Activated CD4-positive, alpha-beta T cell treated with anti-CD3 and anti-CD28 coated beads for 4 hours (primary cell): ENCODE results near the gene ZNF366.

Experiments used
- DNase-seq, 2 donors: peaks; one replicate each; pipeline ENCODE4 v3.0.0-alpha.2; 2020

ZNF366 gene

GRCh38 chr5:72518001-72518683 is 10.9 kb upstream of the ZNF366 start:
- no peak for DNase-seq

GRCh38 chr5:72516916-72517315 is 9.7 kb upstream of the ZNF366 start:
- DNase-seq = no peak

GRCh38 chr5:72515211-72515610 is 8.0 kb upstream of the ZNF366 start:
- no peak for DNase-seq

- no peak for DNase-seq
These were observed 5.3 kb upstream of the ZNF366 start for GRCh38 chr5:72512593-72512860.

GRCh38 chr5:72511774-72512592 is 4.8 kb upstream of the ZNF366 start:
- no peak for DNase-seq

GRCh38 chr5:72511366-72511765 is 4.2 kb upstream of the ZNF366 start:
- DNase-seq = no peak

GRCh38 chr5:72510610-72511181 is 3.5 kb upstream of the ZNF366 start:
- no peak for DNase-seq

GRCh38 chr5:72509401-72509800 is 2.2 kb upstream of the ZNF366 start:
- DNase-seq = no peak

- no peak for DNase-seq
These were observed 1.3 kb upstream of the ZNF366 start for GRCh38 chr5:72508241-72509170.

GRCh38 chr5:72507907-72508238 is 663 bp upstream of the ZNF366 start:
- DNase-seq = no peak

- no peak for DNase-seq
These were observed 1.1 kb downstream of the ZNF366 start for GRCh38 chr5:72506158-72506549.

GRCh38 chr5:72505539-72506157 is 1.6 kb downstream of the ZNF366 start:
- no peak for DNase-seq

- DNase-seq = no peak
These were observed 2.2 kb downstream of the ZNF366 start for GRCh38 chr5:72505016-72505415.

GRCh38 chr5:72503888-72504491 is 3.2 kb downstream of the ZNF366 start:
- no peak for DNase-seq

- DNase-seq = no peak
These were observed 5.7 kb downstream of the ZNF366 start for GRCh38 chr5:72501488-72501887.

GRCh38 chr5:72499730-72500129 is 7.5 kb downstream of the ZNF366 start:
- DNase-seq = no peak

- DNase-seq = no peak
These were observed 8.1 kb downstream of the ZNF366 start for GRCh38 chr5:72499090-72499489.

GRCh38 chr5:72498284-72498683 is 8.9 kb downstream of the ZNF366 start:
- no peak for DNase-seq

- no peak for DNase-seq
These were observed 9.4 kb downstream of the ZNF366 start for GRCh38 chr5:72497823-72498222.

GRCh38 chr5:72495410-72495809 is 11.8 kb downstream of the ZNF366 start:
- no peak for DNase-seq

GRCh38 chr5:72494623-72495124 is 12.5 kb downstream of the ZNF366 start:
- DNase-seq = no peak

- no peak for DNase-seq
These were observed 17.7 kb downstream of the ZNF366 start for GRCh38 chr5:72489536-72489935.
